Glomerular endothelial cell (primary cell): Measurements from ENCODE around the gene GCLC. TPM values are rescaled to one million over a fixed set of nuclear protein-coding genes. Genes with fewer than 3 reads are reported as not detected.
A peak's percentile ranks its signal among the peaks of the same experiment; 100 is the strongest.
"Not testable (repeated sequence)": the region's sequence is repeated elsewhere in the genome, so short reads cannot be mapped to it uniquely, and the experiment has no call there.

Experiments
- DNase-seq: peaks from one replicate; pipeline ENCODE4 v3.0.0-alpha.2; 2011; ENCODE audit warnings: low read depth, low spot score; ENCODE audit errors: extremely low read depth
- total RNA-seq: library from RNA; depleted of rRNA; stranded (reverse); fragments of >200 nt; gene quantifications from 2 replicates; pipeline ENCODE4 v1.2.3, GENCODE V29; 2015

The GCLC gene
- total RNA-seq, 1 donor from 2014 or later = 20.2 TPM

DNA sequence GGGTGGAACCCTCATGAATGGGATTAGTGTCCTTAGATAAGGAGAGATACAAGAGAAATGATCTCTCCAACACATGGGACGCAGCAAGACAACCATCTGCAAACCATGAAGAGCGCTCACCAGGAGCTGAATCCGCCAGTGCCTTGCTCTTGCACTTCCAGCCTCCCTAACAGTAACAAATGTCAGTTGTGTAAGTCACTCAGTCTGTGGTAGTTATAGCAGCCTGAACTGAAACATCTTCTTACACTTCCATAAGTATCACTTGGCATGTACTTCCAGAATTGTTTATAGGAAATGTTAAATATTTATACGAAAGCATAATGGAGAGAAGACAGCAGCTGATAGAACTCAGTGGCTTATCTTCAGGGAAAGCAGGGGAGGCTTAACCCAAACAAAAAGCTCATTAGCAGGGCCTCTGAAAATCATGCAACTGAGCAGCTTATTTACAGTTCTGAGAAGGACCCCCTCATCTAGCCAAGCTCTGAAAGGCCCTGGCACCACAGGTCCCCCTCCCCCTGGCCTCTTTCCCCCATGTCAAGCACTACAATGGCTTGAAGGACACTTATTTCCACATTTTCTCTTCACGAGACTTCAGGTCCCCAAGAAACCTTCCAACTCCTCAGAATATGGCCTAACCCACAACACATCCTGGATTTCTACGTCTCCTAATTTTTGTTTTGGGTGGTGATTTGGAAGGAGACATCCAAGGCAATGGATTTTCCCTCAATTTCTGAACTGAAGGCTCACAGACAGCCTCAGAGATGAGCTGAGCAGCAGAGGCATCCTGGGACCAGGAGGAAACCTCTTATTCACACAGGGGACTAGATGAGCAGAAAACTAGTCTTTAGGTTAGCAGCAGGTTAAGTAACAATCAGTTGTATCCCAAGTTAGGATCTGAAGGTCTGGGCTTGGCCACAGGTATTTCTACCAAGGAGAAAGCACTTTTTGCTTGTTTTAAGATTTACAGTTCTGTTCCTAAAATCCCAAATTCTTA, 49.1 kb downstream of the GCLC start:
- DNase-seq = no peak

DNA sequence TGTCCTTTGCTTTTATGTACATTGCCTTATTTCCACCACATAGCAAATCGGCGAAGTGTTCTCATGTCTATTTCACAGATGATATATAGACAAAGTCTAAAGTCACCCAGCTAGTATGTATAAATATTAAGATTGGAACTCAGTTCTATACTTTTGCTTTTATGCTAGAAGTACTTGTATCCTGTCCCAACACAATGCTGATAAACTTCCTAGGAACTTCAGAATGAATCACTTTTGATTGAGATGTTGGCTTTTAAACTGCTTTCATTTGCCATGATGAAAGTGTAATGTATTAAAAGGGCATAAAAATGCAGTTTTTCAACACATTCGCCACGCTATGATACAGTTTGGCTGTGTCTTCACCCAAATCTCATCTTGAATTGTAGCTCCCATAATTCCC, 50.8 kb downstream of the GCLC start:
- no peak for DNase-seq

DNA sequence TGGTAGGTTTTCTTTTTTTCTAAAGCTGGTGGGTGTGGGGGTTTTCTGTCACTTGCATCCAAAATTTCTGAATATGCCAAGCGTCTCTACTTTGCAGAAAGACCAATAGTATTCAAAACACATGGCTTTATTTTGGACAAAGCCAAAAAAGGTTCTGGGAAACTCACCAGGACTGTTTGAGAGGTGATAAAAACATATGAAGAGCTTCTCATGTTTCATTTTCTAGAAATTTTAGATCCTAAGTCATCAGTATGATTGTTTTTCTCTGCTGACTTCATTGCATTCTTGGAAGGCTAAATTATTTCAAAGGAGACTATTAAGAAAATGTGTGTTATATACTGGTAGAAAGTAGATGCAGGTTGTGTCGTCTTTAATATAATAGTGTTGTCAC, 51.3 kb downstream of the GCLC start:
- no peak for DNase-seq

DNA sequence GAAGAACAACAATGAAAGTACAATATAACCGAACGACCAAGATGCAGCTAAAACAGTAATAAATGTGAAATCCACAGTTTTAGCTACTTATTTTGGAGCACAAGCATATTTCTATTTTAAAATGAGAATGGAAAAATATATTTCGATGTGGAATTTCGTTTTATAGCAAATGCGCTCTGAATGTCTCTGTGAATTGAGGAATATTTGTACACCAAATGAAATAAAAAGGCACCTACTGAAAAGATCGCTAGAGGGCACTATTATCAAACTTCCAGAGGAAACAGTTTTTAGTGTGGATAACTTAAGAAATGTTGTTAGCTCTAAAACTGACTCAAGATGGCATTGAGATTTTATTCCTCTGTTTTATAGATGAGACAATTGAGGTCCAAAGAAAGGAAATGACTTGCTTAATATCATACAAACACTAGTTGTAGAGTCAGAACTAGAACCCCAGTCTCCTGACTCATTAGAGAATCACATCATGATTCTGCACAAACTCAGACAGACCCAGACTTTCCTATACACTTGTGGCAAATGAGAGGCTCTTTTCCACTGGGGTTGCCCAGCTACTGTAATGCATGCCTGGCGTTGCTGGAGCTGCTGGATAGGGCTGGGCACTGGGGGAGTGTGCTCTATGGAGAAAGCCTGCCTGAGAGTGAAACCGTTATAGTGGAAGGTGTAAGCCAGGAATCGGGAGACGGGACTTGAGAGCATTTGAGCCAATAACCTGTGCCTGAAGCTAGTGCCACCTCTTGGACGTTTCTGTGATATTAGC, 51.9 kb downstream of the GCLC start:
- DNase-seq = peak; percentile 41

DNA sequence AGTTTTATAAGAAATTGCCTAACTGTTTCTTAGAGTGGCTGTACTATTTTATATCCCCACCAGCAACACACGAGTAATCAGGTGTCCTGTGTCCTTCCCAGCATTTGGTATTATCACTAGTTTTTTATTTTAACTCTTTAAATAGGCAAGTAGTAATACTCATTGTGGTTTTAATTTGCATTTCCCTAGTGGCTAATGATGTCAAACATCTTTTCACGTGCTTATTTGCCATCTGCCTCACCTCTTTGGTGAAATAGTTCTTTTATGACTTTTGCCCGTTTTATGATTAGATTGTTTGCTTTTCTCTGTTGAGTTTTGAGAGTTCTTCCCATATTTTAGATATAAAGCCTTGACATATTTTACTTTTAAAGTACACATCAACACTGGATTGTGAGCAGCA, 57.8 kb downstream of the GCLC start:
- no peak for DNase-seq

DNA sequence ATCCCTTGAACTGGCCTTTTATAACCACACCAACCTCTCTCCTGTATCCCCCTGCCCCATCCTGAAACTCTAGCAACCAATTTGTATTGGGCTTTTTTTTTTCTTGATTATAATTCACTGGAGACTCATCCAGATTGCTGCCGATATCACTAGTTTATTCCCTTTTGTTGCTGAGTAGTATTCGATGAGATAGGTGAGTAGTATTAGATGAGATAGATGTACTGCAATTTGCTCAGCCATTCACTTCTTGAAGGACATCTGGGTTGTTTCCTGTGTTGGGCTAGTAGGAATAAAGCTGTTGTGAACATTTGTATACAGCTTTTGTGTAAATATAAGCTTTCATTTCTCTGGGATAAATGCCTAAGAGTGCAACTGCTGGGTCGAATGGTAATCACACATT, 58.2 kb downstream of the GCLC start:
- no peak for DNase-seq

DNA sequence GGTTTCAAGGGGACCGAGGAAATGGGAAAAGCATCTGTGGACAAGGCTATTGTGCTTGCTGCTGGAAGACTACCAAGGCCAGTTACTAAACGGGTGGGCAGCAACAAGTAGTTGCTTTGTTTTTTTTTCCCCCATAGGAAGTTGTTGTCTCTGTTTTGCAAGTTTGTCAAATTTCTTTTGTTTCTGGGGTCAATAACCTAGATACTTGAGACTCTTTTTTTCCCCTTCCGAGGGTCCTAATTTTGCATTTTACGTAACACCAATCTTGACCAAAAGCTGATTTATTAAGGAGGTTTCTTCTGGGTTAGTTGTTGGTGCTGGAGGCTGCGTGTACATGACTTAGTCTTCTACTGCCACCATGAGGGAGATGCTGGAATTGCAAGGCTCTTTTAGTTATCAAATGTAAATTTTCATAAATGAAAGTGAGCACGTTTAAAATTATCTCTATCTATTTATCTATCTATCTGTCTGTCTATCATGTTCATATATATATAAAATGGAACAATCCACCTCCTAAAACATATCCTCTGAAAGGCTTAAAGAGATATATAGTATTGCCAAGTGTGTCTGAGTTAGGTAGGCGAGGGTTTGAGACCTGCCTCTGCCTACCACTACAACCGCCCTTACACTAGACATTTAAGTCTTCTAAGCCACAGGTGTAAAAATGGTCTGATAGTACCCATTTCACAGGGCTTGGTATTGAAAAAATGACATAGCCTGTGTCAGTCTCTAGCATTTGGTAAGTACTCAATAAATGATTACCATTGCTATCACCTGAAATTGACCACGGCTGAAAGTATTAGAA, 60.2 kb downstream of the GCLC start:
- peak; percentile 63 for DNase-seq

DNA sequence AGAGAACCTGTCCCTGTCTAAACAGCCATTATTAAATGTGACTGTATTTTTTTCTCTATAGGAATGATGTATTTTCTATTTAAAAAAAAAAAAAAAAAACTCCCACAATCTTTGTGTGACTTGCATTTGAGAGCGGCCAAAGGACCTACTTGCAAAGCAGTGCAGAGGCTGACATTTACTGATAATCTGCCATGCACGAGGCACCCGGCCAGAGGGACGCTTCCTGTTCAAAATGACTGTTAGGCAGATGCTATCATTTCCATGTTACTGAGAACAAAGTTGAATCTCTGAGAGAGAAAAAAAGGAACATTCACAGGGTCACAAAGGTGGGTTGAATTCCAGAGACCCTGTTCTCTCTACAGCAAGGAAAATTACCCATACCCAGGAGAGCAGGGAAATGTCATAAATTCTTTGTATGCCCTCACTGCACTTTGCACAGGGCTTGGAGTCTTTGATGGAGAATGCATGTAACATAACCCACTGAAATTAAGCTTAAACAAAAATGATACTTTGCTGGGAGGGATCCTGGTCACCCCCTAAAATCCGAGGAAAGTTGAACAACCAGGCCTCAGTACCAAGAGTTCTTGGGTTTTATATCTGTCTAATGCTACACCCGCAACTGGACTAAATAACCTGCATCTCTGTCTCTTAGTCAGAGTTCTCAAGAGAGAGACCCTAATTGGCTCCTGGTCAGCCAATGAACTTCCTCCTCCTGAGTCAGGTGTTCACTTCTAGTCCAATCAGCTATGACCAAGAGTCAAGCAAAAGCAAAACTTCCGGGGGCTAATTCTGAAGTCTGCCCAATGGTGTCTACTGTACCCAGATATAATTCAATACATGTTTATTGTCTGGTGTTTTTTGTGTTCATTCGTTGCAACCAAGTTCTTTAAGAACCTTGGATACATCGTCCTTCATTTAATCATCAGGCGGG, 61.2 kb downstream of the GCLC start:
- no peak for DNase-seq

DNA sequence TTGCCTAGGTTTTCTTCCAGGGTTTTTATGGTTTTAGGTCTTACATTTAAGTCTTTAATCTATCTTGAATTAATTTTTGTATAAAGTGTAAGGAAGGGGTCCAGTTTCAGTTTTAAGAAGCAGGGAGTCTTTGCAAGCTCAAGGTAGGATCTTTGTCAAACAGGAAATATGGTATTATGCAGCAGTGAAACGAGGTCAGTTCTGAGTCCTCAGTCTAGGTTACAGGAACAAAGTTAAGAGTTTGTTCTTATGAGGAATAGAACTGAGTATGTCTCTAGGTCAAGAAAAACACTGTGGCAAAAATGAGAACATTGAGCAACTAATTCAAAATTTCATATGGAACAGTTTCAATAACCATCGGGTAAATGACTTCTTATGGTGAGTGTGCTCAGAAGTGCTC, 63.6 kb downstream of the GCLC start:
- DNase-seq = no peak

DNA sequence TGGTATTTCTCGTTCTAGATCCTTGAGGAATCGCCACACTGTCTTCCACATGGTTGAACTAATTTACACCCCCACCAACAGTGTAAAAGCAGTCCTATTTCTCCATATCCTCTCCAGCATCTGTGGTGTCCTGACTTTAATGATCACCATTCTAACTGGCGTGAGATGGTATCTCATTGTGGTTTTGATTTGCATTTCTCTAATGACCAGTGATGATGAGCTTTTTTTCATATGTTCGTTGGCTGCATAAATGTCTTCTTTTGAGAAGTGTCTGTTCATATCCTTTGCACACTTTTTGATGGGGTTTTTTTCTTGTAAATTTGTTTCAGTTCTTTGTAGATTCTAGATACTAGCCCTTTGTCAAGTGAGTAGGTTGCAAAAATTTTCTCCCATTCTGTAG, 64.1 kb downstream of the GCLC start:
- DNase-seq = not testable (repeated sequence)

DNA sequence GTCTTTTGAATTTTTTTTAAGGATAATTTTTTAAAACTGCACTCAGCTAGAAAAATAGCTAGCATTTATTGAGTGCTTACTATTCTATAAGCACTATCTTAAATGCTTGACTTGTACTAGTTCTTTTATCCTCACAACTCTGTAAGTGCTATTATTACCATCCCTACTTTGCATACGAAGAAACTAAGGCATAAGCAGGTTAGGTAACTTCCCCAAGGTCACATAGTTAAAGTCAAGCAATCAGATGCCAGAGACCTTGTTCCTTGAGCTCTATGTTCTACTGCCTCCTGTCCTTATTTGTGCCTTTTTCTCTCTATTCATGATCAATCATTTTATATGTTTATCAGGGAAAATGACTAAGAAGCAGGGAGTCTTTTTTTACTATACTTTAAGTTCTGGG, 65.0 kb downstream of the GCLC start:
- DNase-seq = no peak

DNA sequence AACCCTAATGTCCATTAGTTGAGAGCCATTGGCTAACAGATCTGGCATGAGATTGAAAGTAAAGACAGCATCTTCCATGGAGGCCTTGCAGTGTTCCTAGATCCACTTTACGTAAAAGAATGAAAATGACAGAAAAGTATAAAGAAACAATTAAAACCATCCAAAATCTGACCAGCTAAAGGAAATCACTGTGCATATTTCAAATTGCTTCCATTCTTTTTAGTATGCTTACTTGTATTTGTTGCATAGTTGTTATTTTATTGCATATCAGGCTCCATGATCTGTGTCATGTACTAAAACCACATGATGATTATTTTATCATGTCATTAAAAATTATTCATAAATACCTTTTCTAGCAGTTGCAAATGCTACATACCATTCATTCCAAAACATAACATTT, 67.9 kb downstream of the GCLC start:
- no peak for DNase-seq

DNA sequence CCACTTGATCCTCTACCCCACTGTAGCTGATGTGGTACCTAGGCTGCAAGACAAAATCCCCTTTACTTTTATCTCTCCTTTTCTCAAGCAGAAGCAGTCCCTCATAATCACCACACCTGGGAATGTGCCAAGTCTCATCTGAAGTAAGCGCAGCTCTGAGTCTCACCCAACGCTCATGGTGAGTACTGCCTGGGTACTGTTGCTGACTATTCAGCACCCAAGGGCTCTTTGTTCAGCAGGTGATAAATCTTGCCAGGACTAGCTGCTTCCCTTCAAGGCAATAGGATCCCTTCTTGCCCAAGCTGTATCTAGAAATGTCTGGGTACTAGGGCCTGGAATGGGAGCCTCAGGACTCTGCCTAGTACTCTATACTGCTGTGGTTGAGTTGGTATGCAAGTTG, 70.9 kb downstream of the GCLC start:
- DNase-seq = no peak

DNA sequence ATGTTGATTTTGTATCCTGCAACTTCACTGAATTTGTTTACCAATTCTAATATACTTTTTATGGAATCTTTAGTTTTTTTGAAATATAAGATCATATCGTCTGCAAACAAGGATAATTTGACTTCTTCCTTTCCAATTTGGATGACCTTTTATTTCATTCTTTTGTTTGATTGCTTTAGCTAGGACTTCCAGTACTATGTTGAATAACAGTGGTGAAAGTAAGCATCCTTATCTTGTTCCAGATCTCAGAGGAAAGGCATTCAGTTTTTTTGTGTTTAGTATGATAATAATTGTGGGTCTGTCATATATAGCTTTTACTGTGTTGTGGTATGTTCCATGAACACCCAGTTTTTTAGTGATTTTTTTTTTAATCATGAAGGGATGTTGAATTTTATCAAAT, 75.7 kb downstream of the GCLC start:
- no peak for DNase-seq

DNA sequence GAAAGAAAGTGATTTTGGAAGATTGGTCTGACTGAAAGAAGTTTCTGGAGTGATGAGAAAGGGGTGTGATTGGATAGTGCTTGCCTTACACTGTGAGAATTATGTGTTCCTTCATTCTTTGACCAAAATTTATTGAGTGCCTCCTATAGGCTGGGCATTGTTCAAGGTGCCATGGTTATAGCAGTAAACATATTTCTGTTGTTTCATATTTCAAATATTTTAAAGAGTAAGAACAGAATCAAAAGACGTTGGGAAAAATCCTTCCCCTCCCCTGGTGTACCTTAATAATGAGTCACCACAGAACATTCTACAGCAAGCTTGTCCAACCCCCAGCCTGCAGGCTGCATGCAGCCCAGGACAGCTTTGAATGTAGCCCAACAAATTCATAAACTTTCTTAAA, 78.6 kb downstream of the GCLC start:
- no peak for DNase-seq

DNA sequence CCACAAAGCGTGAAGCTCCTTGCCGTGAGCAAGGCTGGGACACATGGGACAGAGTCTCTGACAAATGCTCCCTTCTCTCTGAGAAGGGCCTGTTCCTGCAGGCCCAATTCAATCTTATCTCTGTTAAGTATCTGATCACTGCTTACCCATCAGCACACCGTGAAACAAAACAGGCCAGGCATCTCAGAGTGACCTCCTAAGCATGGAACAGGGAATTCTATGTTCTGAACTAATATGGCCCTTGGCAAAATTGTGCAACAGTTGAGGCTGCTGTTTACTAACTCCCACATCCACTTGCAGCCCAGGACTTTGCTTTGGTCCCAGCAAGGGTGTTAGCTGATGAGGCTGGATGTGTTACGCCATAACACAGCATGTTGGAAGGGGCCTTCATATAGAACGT, 79.2 kb downstream of the GCLC start:
- no peak for DNase-seq

DNA sequence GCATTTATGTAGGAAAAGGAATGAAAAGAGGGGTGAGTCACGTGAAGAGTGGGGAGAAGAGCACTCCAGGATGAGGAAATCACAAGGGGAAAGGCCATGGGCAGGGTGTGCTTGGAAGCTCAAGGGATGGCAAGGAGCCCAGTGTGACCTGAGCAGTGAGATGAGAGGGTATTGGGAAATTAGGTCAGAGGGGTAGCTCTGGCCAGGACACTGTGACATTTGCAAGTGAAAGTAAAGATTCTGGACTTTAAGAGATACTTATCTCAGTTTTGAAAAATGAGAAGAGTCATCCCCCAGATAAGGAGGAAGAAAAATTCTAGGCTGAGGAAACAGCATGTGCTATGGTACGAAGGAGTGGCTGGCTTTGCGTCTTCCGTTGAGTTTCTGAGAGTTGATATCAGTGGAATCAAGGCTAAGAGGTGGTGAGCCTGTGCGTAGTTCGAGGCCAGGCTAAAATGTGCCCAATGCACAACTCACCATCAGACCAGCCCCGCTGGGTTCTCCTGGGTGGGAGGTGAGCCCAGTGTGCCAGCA, 79.9 kb downstream of the GCLC start:
- no peak for DNase-seq

DNA sequence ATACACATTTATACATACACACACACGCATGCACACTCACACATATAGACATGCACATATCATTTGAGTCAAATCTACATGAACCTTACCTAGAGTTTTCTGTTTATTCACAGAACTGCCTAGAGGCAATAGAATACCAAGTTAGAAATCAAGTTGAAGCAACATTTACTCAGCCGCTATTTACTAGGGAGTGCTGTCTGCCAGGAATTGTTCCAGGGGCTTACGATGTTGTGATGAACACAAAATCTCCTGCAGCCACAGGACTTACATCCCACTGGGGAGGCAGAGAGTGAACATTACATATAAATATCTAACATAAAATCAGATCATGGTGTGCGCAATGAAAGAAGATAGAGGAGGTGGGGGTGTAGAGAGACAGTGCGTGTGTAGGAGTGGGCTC, 80.4 kb downstream of the GCLC start:
- no peak for DNase-seq

DNA sequence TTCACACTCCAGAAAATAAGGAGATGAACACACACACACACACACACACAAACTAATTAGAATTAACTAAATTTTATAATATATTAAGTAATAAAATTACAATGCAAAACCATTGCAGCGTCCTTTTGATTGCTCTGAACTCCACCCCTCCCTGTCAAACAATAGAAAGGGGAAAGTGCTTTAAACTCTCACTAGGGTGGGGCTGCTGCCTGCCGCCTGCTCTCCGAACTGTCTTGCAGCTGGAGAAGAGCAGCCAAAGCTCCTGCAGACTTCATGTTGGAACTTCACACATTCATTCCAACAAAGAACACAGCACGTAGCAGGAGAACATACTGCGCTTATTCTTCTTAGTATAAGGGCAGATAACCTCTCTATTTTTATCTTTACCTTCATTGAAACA, 83.2 kb downstream of the GCLC start:
- no peak for DNase-seq
